Keratinocyte (primary cell): ENCODE data around the gene VAC14. TPM values are rescaled to one million over a fixed set of nuclear protein-coding genes. Genes with fewer than 3 reads are reported as not detected.

Experiments used
- DNase-seq: peaks from one replicate; pipeline ENCODE4 v3.0.0-alpha.2; 2011; ENCODE audit warnings: low read depth, missing footprints, low spot score
- FAIRE-seq: peaks from 2 replicates; lab custom pipeline; 2011; peaks lifted over from hg19 to GRCh38; lab: Jason Lieb, UNC
- H2AFZ ChIP-seq: 2 replicates; pipeline ENCODE4 v1.6.0; 2012; ENCODE audit warnings: low read length, control low read depth, inconsistent platforms; ENCODE audit not compliant: control insufficient read depth
- H3K27ac ChIP-seq: 2 replicates; pipeline ENCODE4 v1.5.1; 2011; ENCODE audit warnings: low read length; ENCODE audit not compliant: control insufficient read depth, insufficient read depth
- H3K27me3 ChIP-seq: 3 replicates; pipeline ENCODE4 v1.6.0; 2011; ENCODE audit warnings: low read length; ENCODE audit not compliant: control insufficient read depth, insufficient read depth; ENCODE audit errors: extremely low read depth
- H3K36me3 ChIP-seq, 2 experiments: 2 replicates in 1 of 2; 3 replicates in 1 of 2; pipeline ENCODE4 v1.5.1; 2011; ENCODE audit warnings: low read length in 2 of 2, mild to moderate bottlenecking in 1 of 2; ENCODE audit not compliant: control insufficient read depth in 2 of 2, insufficient read depth in 2 of 2; ENCODE audit errors: extremely low read depth in 1 of 2
- H3K4me1 ChIP-seq: 3 replicates; pipeline ENCODE4 v1.5.1; 2011; ENCODE audit warnings: low read length; ENCODE audit not compliant: control insufficient read depth, insufficient read depth; ENCODE audit errors: extremely low read depth
- H3K4me2 ChIP-seq: 3 replicates; pipeline ENCODE4 v1.6.0; 2011; ENCODE audit warnings: low read depth, low read length; ENCODE audit not compliant: control insufficient read depth, insufficient read depth; ENCODE audit errors: extremely low read depth
- H3K4me3 ChIP-seq, 3 experiments: fragments of 200-600 bp in 1 of 3; sonication (generic) in 1 of 3; 2 replicates in 2 of 3; 3 replicates in 1 of 3; pipeline ENCODE4 v1.5.1; 2011 to 2016; ENCODE audit warnings: low read length in 3 of 3, mild to moderate bottlenecking in 3 of 3, control low read depth in 2 of 3, inconsistent platforms in 1 of 3, low read depth in 1 of 3, mixed read lengths in 1 of 3, mixed run types in 1 of 3, moderate library complexity in 1 of 3; ENCODE audit not compliant: control insufficient read depth in 2 of 3, insufficient read depth in 2 of 3; ENCODE audit errors: extremely low read depth in 1 of 3
- H3K79me2 ChIP-seq: 2 replicates; pipeline ENCODE4 v1.6.0; 2012; ENCODE audit warnings: low read length; ENCODE audit not compliant: control insufficient read depth, insufficient read depth
- H3K9ac ChIP-seq: 3 replicates; pipeline ENCODE4 v1.6.0; 2011; ENCODE audit warnings: low read length; ENCODE audit not compliant: control insufficient read depth, insufficient read depth; ENCODE audit errors: extremely low read depth
- H3K9me1 ChIP-seq: 3 replicates; pipeline ENCODE4 v1.6.0; 2011; ENCODE audit warnings: low read length; ENCODE audit not compliant: control insufficient read depth, insufficient read depth; ENCODE audit errors: extremely low read depth
- H3K9me3 ChIP-seq: 2 replicates; pipeline ENCODE4 v1.5.1; 2012; ENCODE audit warnings: low read depth, low read length; ENCODE audit not compliant: control insufficient read depth
- H4K20me1 ChIP-seq: 3 replicates; pipeline ENCODE4 v1.6.0; 2011; ENCODE audit warnings: low read length; ENCODE audit not compliant: control insufficient read depth, insufficient read depth; ENCODE audit errors: extremely low read depth
- EZH2 ChIP-seq: IDR thresholded peaks from one replicate; pipeline ENCODE4 v1.6.1; 2012; ENCODE audit warnings: inconsistent platforms, mild to moderate bottlenecking, low read length, moderate library complexity
- dilution Hi-C: fragments of 300-500 bp; cut with MboI; formaldehyde crosslinking; loops from one replicate; pipeline ENCODE4 v1.7.0; 2020; ENCODE audit warnings: low sequenced_read_pairs; ENCODE audit not compliant: extremely low pct_ligation_motif_present
- polyA plus RNA-seq, 5 experiments: library from polyadenylated mRNA; depleted of rRNA in 3 of 5; stranded (reverse) in 3 of 5; stranded (forward) in 1 of 5; unstranded in 1 of 5; fragments of >200 nt; gene quantifications; 1 replicate in 1 of 5; 2 replicates in 3 of 5; 3 replicates in 1 of 5; pipeline versions ENCODE4 v1.2.1 to v1.2.3, GENCODE V29; 2011 to 2012; ENCODE audit warnings: missing spikeins in 2 of 5, low read depth in 1 of 5, low replicate concordance in 1 of 5
- TF ChIP-seq, protein P1 (sequence below), 3 experiments: IDR thresholded peaks in 1 of 3; conservative IDR thresholded peaks in 1 of 3; optimal IDR thresholded peaks in 1 of 3; 2 replicates in 2 of 3; 3 replicates in 1 of 3; pipeline versions ENCODE3 to v1.5.1; 2011; ENCODE audit warnings: low read length in 3 of 3, mild to moderate bottlenecking in 3 of 3, moderate library complexity in 2 of 3, control low read depth in 1 of 3, inconsistent platforms in 1 of 3; ENCODE audit not compliant: insufficient read depth in 2 of 3; ENCODE audit errors: extremely low read depth in 1 of 3

The VAC14 gene
- polyA plus RNA-seq, 1 donor (not counting 4 experiments of a cell fraction or from before 2014, with no cell fraction given), result 15.9 TPM

DNA sequence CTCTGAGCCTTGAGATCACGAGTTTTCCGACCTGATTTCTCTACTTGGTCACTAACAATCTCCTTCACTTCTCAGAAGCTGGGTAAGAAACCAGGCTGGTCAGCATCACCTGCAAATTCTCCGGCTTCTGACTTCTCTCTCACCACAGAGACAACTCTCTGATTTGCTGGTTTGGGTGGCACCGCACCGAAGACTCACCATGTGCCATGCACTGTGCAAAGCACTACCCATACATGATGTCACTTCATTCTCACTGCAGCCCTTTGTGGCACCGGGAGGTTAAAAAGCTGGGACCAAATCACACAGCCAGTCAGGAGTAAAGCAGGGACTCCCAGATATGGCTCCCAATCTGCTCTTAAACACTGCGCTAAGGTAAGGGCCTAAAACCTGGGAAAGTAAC is 647 bp downstream of the VAC14 start:
- Histone ChIP-seq H3K79me2 (peaks cover 50% of the 10 kb centered on the region), H3K4me3 (peak overlapping the region; percentile 64 to 90 (median 88)), H3K27ac (peak overlapping the region; percentile 88), H3K27me3 (no peaks in the 10 kb centered on the region), H3K9me1 (no peaks in the 10 kb centered on the region), H4K20me1 (no peaks in the 10 kb centered on the region), H3K4me2 (peak overlapping the region; percentile 98), H3K36me3 (peaks cover 1 to 7% of the 10 kb centered on the region in 2 experiments), H3K9me3 (no peaks in the 10 kb centered on the region), H3K9ac (peak overlapping the region; percentile 96), H3K4me1 (peaks cover 14% of the 10 kb centered on the region), H2AFZ (peak overlapping the region; percentile 52)
- no peak for FAIRE-seq
- TF ChIP-seq EZH2, result no peak
- TF ChIP-seq, protein P1, sequence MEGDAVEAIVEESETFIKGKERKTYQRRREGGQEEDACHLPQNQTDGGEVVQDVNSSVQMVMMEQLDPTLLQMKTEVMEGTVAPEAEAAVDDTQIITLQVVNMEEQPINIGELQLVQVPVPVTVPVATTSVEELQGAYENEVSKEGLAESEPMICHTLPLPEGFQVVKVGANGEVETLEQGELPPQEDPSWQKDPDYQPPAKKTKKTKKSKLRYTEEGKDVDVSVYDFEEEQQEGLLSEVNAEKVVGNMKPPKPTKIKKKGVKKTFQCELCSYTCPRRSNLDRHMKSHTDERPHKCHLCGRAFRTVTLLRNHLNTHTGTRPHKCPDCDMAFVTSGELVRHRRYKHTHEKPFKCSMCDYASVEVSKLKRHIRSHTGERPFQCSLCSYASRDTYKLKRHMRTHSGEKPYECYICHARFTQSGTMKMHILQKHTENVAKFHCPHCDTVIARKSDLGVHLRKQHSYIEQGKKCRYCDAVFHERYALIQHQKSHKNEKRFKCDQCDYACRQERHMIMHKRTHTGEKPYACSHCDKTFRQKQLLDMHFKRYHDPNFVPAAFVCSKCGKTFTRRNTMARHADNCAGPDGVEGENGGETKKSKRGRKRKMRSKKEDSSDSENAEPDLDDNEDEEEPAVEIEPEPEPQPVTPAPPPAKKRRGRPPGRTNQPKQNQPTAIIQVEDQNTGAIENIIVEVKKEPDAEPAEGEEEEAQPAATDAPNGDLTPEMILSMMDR (optimal IDR thresholded peaks at IDR 0.05 in 1 of 3, IDR thresholded peaks at IDR 0.05 in 1 of 3, conservative IDR thresholded peaks at IDR 0.05 in 1 of 3; ENCODE audit: extremely low read depth in 1 of 3, insufficient read depth in 2 of 3, low read length in 3 of 3), result no peak
- DNase-seq, result no peak
- dilution Hi-C loops, result no loop called here

DNA sequence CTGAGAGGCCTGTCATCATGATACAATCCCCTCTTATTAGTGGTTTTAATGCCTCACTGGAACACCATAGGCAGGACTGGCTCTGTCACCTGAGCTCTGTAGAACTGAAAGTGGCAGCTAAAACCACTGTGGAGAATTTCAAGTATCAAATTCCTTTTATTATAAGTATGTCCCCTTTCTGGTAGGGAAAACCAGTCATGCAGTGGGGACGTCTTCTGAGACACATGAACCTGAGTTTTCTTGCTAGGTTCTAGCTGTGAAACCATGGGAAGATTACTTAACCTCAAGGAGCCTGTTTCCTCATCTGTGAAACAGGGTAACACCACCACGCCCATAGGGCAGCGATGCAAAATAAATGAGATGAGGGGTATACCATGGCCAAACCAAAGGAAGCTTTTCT is 4.7 kb downstream of the VAC14 start:
- Histone ChIP-seq H3K9me1 (no peaks in the 10 kb centered on the region), H3K9me3 (no peaks in the 10 kb centered on the region), H3K4me3 (no peak overlapping the region), H4K20me1 (no peaks in the 10 kb centered on the region), H3K27me3 (no peaks in the 10 kb centered on the region), H3K4me2 (no peak overlapping the region), H3K9ac (no peak overlapping the region), H3K36me3 (peaks cover 1 to 7% of the 10 kb centered on the region in 2 experiments), H3K27ac (no peak overlapping the region), H3K79me2 (peaks cover 77% of the 10 kb centered on the region), H2AFZ (no peak overlapping the region), H3K4me1 (peaks cover 11% of the 10 kb centered on the region)
- FAIRE-seq (no peak), DNase-seq (no peak)
- no peak for TF ChIP-seq EZH2
- dilution Hi-C loops, result no loop called here
